HL-60 (cell line): ENCODE results near the gene APBA2.

ENCODE experiments used
- DNase-seq, 2 experiments: peaks; one replicate each; pipeline ENCODE4 v3.0.0-alpha.2; 2010 to 2020; ENCODE audit warnings: low read depth in 1 of 2, low spot score in 1 of 2
- H3K27ac ChIP-seq: fragments of 250-450 bp; sonication (Bioruptor Pico); replicated peaks from 2 replicates; pipeline ENCODE4 v1.5.1; 2020; ENCODE audit warnings: mild to moderate bottlenecking, moderate library complexity
- H3K27me3 ChIP-seq: fragments of 250-450 bp; sonication (Bioruptor Pico); 2 replicates; pipeline ENCODE4 v1.5.1; 2021; ENCODE audit warnings: mild to moderate bottlenecking, moderate library complexity; ENCODE audit not compliant: insufficient read depth, poor library complexity, severe bottlenecking
- H3K4me3 ChIP-seq: replicated peaks from 2 replicates; pipeline ENCODE4 v1.5.1; 2011; ENCODE audit warnings: mild to moderate bottlenecking, control low read depth, low read length; ENCODE audit not compliant: insufficient read depth
- GABPA ChIP-seq: IDR thresholded peaks from 2 replicates; pipeline ENCODE4 v1.6.1; 2012; ENCODE audit warnings: low read depth
- POLR2AphosphoS5 ChIP-seq: IDR thresholded peaks from 2 replicates; pipeline ENCODE4 v1.6.1; 2012; ENCODE audit warnings: low read depth
- SPI1 ChIP-seq: IDR thresholded peaks from 2 replicates; pipeline ENCODE4 v1.6.1; 2012; ENCODE audit warnings: low read depth, mild to moderate bottlenecking, borderline replicate concordance
- TF ChIP-seq, protein P1 (sequence below): IDR thresholded peaks from one replicate; pipeline ENCODE4 v1.5.1; 2011; ENCODE audit warnings: low read length, control low read depth, inconsistent platforms; ENCODE audit not compliant: insufficient read depth
- TF ChIP-seq, protein P2 (sequence below): IDR thresholded peaks from 2 replicates; pipeline ENCODE4 v1.6.1; 2012; ENCODE audit warnings: low read depth; ENCODE audit not compliant: insufficient replicate concordance

Gene APBA2

DNA sequence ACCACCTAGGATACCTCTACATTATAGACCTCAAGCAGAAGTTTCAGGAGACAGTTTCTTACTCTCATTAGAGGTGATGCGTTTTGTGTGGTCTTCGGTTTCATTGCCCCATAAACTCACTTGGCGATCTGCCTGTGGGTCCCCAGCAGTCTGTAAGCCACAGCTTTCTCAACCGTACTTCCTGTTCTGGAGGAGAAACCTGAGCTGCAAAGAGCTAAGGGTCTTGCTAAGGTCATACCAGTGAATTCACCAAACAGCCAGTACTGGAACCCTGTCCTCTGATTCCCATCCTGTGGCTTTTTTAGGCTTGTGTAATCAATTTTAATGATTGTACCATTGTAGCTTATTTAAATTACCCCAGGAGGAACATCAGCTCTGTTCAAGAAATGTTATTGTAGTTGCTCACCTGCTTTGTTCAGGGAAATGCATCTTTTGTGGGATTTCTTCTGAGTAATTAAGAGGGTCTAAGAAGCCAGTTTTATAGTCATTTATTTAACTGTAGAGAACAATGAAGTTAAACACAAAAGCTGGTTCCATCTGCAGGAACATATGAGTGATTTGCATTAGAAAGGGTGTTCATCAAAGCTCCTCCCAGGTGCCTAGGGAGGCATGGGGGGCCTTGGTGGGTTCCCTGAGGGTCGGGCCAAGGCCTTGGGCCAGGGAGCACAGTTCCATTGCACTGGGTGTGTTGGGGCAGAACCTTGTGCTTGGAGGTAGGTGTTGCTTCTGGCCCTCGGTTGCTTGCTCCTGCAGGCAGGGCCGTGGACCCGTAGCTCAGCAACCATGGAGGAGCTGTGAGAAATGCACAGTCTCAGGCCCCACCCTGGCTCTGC, 69.6 kb downstream of the APBA2 start:
- DNase-seq, result peak; percentile 28 to 71
- no peaks in the 10 kb centered on the region for H3K27me3 ChIP-seq
- no peak overlapping the region for H3K4me3 ChIP-seq
- TF ChIP-seq POLR2AphosphoS5 (peak; percentile 59; the same call in 1 of the 2 replicates), GABPA (no peak), SPI1 (0 out of 2 replicates have a peak, but pooled peaks have one; percentile 24)
- TF ChIP-seq, protein P1, sequence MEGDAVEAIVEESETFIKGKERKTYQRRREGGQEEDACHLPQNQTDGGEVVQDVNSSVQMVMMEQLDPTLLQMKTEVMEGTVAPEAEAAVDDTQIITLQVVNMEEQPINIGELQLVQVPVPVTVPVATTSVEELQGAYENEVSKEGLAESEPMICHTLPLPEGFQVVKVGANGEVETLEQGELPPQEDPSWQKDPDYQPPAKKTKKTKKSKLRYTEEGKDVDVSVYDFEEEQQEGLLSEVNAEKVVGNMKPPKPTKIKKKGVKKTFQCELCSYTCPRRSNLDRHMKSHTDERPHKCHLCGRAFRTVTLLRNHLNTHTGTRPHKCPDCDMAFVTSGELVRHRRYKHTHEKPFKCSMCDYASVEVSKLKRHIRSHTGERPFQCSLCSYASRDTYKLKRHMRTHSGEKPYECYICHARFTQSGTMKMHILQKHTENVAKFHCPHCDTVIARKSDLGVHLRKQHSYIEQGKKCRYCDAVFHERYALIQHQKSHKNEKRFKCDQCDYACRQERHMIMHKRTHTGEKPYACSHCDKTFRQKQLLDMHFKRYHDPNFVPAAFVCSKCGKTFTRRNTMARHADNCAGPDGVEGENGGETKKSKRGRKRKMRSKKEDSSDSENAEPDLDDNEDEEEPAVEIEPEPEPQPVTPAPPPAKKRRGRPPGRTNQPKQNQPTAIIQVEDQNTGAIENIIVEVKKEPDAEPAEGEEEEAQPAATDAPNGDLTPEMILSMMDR, result no peak
- H3K27ac ChIP-seq, result no peak overlapping the region

DNA sequence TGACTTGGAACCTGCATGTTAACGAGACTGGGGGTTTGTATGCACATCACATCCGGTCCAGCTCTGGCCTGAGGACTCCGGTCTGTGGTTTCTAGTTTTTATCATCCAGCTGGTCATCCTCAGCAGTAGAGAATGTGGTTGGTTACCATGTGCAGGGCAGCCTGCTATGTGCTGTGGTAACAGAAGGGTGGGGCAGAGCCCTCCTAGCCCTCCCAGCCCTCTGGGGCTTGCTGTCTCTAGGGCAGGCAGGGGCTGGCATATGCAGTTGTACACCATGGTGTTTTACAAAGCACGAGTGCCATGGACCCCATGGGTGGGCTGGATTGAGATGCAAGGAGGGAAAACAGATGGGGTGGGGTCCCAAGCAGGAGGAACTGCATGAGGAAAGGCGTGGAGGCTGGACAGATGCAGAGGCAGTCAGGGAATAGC, 70.2 kb downstream of the APBA2 start:
- H3K27ac ChIP-seq, result no peak overlapping the region
- DNase-seq, result no peak
- no peak overlapping the region for H3K4me3 ChIP-seq
- H3K27me3 ChIP-seq, result no peaks in the 10 kb centered on the region
- TF ChIP-seq, protein P1, result no peak
- TF ChIP-seq GABPA (no peak), POLR2AphosphoS5 (no peak), SPI1 (no peak)
- TF ChIP-seq, protein P2, sequence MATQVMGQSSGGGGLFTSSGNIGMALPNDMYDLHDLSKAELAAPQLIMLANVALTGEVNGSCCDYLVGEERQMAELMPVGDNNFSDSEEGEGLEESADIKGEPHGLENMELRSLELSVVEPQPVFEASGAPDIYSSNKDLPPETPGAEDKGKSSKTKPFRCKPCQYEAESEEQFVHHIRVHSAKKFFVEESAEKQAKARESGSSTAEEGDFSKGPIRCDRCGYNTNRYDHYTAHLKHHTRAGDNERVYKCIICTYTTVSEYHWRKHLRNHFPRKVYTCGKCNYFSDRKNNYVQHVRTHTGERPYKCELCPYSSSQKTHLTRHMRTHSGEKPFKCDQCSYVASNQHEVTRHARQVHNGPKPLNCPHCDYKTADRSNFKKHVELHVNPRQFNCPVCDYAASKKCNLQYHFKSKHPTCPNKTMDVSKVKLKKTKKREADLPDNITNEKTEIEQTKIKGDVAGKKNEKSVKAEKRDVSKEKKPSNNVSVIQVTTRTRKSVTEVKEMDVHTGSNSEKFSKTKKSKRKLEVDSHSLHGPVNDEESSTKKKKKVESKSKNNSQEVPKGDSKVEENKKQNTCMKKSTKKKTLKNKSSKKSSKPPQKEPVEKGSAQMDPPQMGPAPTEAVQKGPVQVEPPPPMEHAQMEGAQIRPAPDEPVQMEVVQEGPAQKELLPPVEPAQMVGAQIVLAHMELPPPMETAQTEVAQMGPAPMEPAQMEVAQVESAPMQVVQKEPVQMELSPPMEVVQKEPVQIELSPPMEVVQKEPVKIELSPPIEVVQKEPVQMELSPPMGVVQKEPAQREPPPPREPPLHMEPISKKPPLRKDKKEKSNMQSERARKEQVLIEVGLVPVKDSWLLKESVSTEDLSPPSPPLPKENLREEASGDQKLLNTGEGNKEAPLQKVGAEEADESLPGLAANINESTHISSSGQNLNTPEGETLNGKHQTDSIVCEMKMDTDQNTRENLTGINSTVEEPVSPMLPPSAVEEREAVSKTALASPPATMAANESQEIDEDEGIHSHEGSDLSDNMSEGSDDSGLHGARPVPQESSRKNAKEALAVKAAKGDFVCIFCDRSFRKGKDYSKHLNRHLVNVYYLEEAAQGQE, result no peak

DNA sequence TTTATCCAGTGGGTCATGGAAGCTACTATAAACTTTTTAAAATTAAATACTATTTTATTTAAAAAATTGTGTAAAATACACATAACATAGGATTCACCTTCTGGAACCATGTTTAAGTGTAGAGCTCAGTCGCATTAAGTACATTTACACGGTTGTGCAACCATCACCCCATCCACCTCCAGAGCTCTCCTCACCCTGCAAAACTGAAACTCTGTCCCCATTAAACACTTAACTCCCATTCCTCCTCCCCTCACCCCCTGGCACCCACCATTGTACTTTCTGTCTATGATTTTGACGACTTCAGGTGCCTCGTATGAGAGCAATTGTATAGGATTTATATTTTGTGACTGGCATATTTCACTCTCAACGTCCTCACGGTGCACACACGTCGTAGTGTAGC, 70.7 kb downstream of the APBA2 start:
- no peak overlapping the region for H3K27ac ChIP-seq
- H3K27me3 ChIP-seq, result no peaks in the 10 kb centered on the region
- no peak for DNase-seq
- no peak overlapping the region for H3K4me3 ChIP-seq
- TF ChIP-seq GABPA, result no peak
- TF ChIP-seq, protein P1, result no peak
- TF ChIP-seq SPI1, result no peak
- TF ChIP-seq POLR2AphosphoS5, result no peak
- TF ChIP-seq, protein P2, result no peak
